H1 (cell line): ENCODE results near the gene KSR2. TPM values are rescaled to one million over a fixed set of nuclear protein-coding genes. Genes with fewer than 3 reads are reported as not detected.

Source experiments
- ATF2 ChIP-seq: IDR thresholded peaks from 2 replicates; pipeline ENCODE4 v1.6.1; 2012; ENCODE audit warnings: low read length, inconsistent platforms
- ATF3 ChIP-seq: IDR thresholded peaks from 2 replicates; pipeline ENCODE4 v1.6.1; 2011; ENCODE audit warnings: low read depth, mild to moderate bottlenecking, low read length; ENCODE audit not compliant: insufficient read depth
- BACH1 ChIP-seq: IDR thresholded peaks from 2 replicates; pipeline ENCODE4 v1.6.1; 2012; ENCODE audit warnings: low read length, improper control_type of control experiment
- CBX5 ChIP-seq: fragments of 300-800, 300-1000 bp; sonication (generic); IDR thresholded peaks from 2 replicates; pipeline ENCODE4 v1.7.1; 2016; ENCODE audit warnings: antibody characterized with exemption, low read length, low read depth
- CEBPB ChIP-seq: IDR thresholded peaks from 2 replicates; pipeline ENCODE4 v1.6.1; 2012; ENCODE audit warnings: low read depth, low read length
- CHD2 ChIP-seq: IDR thresholded peaks from 2 replicates; pipeline ENCODE4 v1.6.1; 2012; ENCODE audit warnings: low read length, improper control_type of control experiment
- CTBP2 ChIP-seq: IDR thresholded peaks from 2 replicates; pipeline ENCODE4 v1.7.0; 2011; ENCODE audit warnings: borderline replicate concordance, mild to moderate bottlenecking, moderate library complexity, mixed read lengths, low read length; ENCODE audit not compliant: insufficient read depth, insufficient read length
- FOSL1 ChIP-seq: IDR thresholded peaks from 2 replicates; pipeline ENCODE4 v1.6.1; 2011; ENCODE audit warnings: mild to moderate bottlenecking, low read depth, low read length, moderate library complexity; ENCODE audit not compliant: insufficient read depth
- GTF2F1 ChIP-seq: IDR thresholded peaks from 2 replicates; pipeline ENCODE4 v1.6.1; 2012; ENCODE audit warnings: low read depth, low read length, improper control_type of control experiment, borderline replicate concordance
- HDAC2 ChIP-seq, 2 experiments: fragments of 300-600 bp in 1 of 2; sonication (generic) in 1 of 2; IDR thresholded peaks; 2 replicates each; pipeline ENCODE4 v1.6.1; 2011 to 2012; ENCODE audit warnings: low read depth in 2 of 2, low read length in 2 of 2, mild to moderate bottlenecking in 2 of 2, moderate library complexity in 2 of 2, borderline replicate concordance in 1 of 2, inconsistent platforms in 1 of 2
- HDAC6 ChIP-seq: IDR thresholded peaks from one replicate; pipeline ENCODE4 v1.7.1; 2012; ENCODE audit warnings: low read depth, mild to moderate bottlenecking, inconsistent platforms, low read length, moderate library complexity
- KDM1A ChIP-seq: fragments of 200-600, 300-600 bp; sonication (generic); IDR thresholded peaks from 2 replicates; pipeline ENCODE4 v1.7.1; 2016; ENCODE audit warnings: mild to moderate bottlenecking, low read length, borderline replicate concordance
- NRF1 ChIP-seq: IDR thresholded peaks from 2 replicates; pipeline ENCODE4 v1.6.1; 2011; ENCODE audit warnings: mild to moderate bottlenecking, low read depth, low read length, improper control_type of control experiment
- PHF8 ChIP-seq: fragments of 200-600 bp; sonication (generic); conservative IDR thresholded peaks from 2 replicates; pipeline ENCODE4 v1.7.1; 2012; ENCODE audit warnings: low read depth, mild to moderate bottlenecking, inconsistent platforms, low read length, moderate library complexity
- POLR2A ChIP-seq, 2 experiments: IDR thresholded peaks; 1 replicate in 1 of 2; 2 replicates in 1 of 2; pipeline ENCODE4 v1.6.1; 2011; ENCODE audit warnings: low read depth in 2 of 2, low read length in 2 of 2, mild to moderate bottlenecking in 2 of 2; ENCODE audit errors: control extremely low read depth in 1 of 2
- POLR2AphosphoS5 ChIP-seq: IDR thresholded peaks from 2 replicates; pipeline ENCODE4 v1.6.1; 2011; ENCODE audit warnings: low read depth, low read length
- RBBP5 ChIP-seq: IDR thresholded peaks from 2 replicates; pipeline ENCODE4 v1.7.1; 2012; ENCODE audit warnings: low read depth, mild to moderate bottlenecking, inconsistent platforms, low read length, moderate library complexity, borderline replicate concordance
- SP2 ChIP-seq: IDR thresholded peaks from 2 replicates; pipeline ENCODE4 v1.6.1; 2012; ENCODE audit warnings: mild to moderate bottlenecking, low read length, inconsistent platforms
- SUZ12 ChIP-seq: fragments of 200-600 bp; sonication (generic); IDR thresholded peaks from 2 replicates; pipeline ENCODE4 v1.6.1; 2012; ENCODE audit warnings: mild to moderate bottlenecking, inconsistent platforms, low read length, moderate library complexity, mixed read lengths
- TAF1 ChIP-seq: IDR thresholded peaks from 2 replicates; pipeline ENCODE4 v1.6.1; 2011; ENCODE audit warnings: mild to moderate bottlenecking, low read depth, low read length
- TBP ChIP-seq: IDR thresholded peaks from 2 replicates; pipeline ENCODE4 v1.6.1; 2011; ENCODE audit warnings: low read depth, low read length, improper control_type of control experiment
- TEAD4 ChIP-seq: IDR thresholded peaks from 2 replicates; pipeline ENCODE4 v1.6.1; 2012; ENCODE audit warnings: low read depth, low read length, inconsistent platforms, mixed read lengths
- polyA plus RNA-seq, 7 experiments: library from polyadenylated mRNA; depleted of rRNA in 3 of 7; stranded (reverse) in 5 of 7; unstranded in 2 of 7; fragments of >200 nt in 5 of 7; fragments of 200-250 nt in 2 of 7; gene quantifications; 1 replicate in 5 of 7; 2 replicates in 1 of 7; 4 replicates in 1 of 7; pipeline versions ENCODE4 v1.2.1 to v1.2.3, GENCODE V29; 2011 to 2013; ENCODE audit warnings: missing spikeins in 2 of 7, mixed read lengths in 2 of 7
- total RNA-seq: library from RNA; stranded (reverse); fragmentation: NEBNext Ultra II Directional; extraction: Animal tissue kit (Norgen Biotek cat#: 25700); gene quantifications from 2 replicates; pipeline ENCODE4 v1.2.1, GENCODE V29; 2021

KSR2 gene
- total and polyA plus RNA-seq, 2 of the 8 experiments (the other 6 are each of a cell fraction or from before 2014, with no cell fraction given) = 0.74 to 2.2 TPM

DNA sequence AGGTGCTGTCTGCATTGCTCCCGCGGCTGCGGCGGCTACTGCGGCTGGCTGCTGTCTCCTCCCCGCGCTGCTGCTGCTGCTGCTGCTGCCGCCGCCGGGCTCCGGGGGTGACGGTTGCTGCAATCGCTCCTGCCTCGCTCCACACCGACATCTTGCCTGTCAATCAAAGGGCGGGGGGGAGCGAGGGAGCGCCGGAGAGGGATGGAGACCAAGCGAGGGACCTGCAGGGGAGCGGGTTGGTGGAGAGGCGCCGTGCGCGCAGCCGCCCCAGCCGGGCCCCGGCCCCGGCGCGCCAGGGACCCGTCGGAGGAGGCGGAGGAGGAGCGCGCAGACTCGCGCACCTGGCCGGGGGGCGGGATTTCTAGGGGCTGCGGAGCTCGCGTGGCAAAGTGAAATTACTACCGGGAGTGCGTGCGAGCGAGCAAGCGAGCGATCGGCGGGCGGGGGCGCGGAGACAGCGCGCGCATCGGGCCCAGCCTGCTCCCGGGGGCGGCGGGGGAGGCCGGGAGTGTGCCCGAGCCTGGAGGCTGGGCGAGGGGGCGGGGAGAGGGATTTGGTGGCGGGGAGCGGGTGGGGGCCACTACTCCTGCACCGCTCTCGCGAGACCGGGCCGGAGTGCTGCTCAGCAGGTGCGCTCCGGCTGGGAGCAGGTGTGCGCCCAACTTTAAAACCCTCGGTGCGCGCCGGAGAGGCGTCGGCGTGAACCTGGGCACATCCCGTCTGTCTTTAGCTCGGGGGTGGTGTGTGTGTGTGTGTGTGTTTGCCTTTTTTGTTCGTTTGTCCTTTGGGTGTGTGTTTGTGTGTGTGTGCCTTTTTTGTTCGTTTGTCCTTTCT lies at the start of gene KSR2 (continued):
- TF ChIP-seq SUZ12 (0 out of 2 replicates have a peak, but pooled peaks have one; percentile 2), CTBP2 (peak; percentile 27), TEAD4 (no peak), ATF2 (no peak), TBP (peak; percentile 45; the same call in 1 of the 2 replicates), POLR2AphosphoS5 (peak; percentile 87), TAF1 (peak; percentile 79; the same call in 1 of the 2 replicates), HDAC6 (no peak), BACH1 (no peak), GTF2F1 (no peak), POLR2A (IDR thresholded peaks at IDR 0.05; ENCODE audit: control extremely low read depth in 1 of 2, low read depth in 2 of 2, low read length in 2 of 2) (peak; percentile 70 to 81), FOSL1 (no peak), NRF1 (no peak; the same call in 1 of the 2 replicates), CHD2 (peak; percentile 97), PHF8 (peak; percentile 88), SP2 (no peak), HDAC2 (IDR thresholded peaks at IDR 0.05; ENCODE audit: borderline replicate concordance in 1 of 2, low read depth in 2 of 2, low read length in 2 of 2) (no peak), CBX5 (no peak), KDM1A (0 out of 2 replicates have a peak, but pooled peaks have one; percentile 10), RBBP5 (peak; percentile 47), CEBPB (peak; percentile 63), ATF3 (no peak)
